HepG2 (cell line): ENCODE measurements around the gene GSK3B. TPM values are rescaled to one million over a fixed set of nuclear protein-coding genes. Genes with fewer than 3 reads are reported as not detected.

ENCODE experiments used
- CSRNP2 ChIP-seq: sonication (generic); formaldehyde crosslinking; conservative IDR thresholded peaks from 2 replicates; pipeline ENCODE4 v1.8.0; 2022; ENCODE audit warnings: low read depth, missing genetic modification reagents
- DNMT1 ChIP-seq: sonication (generic); formaldehyde crosslinking; IDR thresholded peaks from 2 replicates; pipeline ENCODE4 v1.5.1; 2020; ENCODE audit warnings: mild to moderate bottlenecking, missing genetic modification reagents
- EEA1 ChIP-seq: sonication (generic); formaldehyde crosslinking; IDR thresholded peaks from 2 replicates; pipeline ENCODE4 v1.5.1; 2020; ENCODE audit warnings: mild to moderate bottlenecking, missing genetic modification reagents, borderline replicate concordance
- FOXK2 ChIP-seq: fragments of 450-650 bp; IDR thresholded peaks from 2 replicates; pipeline ENCODE4 v1.6.1; 2016
- HINFP ChIP-seq: sonication (generic); formaldehyde crosslinking; IDR thresholded peaks from 2 replicates; pipeline ENCODE4 v1.4.0; 2020; ENCODE audit warnings: low read depth, mild to moderate bottlenecking, missing genetic modification reagents
- HNRNPH1 ChIP-seq: fragments of 200-400 bp; formaldehyde crosslinking; optimal IDR thresholded peaks from 2 replicates; pipeline ENCODE3; 2017; ENCODE audit warnings: mild to moderate bottlenecking, low read depth, low read length
- KAT8 ChIP-seq: IDR thresholded peaks from 2 replicates; pipeline ENCODE4 v1.6.1; 2016; ENCODE audit warnings: missing genetic modification reagents, missing compliant biosample characterization
- NR2C2 ChIP-seq: sonication (generic); formaldehyde crosslinking; IDR thresholded peaks from 2 replicates; pipeline ENCODE4 v1.4.0; 2020; ENCODE audit warnings: missing genetic modification reagents, mild to moderate bottlenecking, moderate library complexity, borderline replicate concordance
- YEATS4 ChIP-seq: sonication (generic); formaldehyde crosslinking; IDR thresholded peaks from 2 replicates; pipeline ENCODE4 v1.4.0; 2020; ENCODE audit warnings: missing genetic modification reagents, borderline replicate concordance
- ZBTB2 ChIP-seq: sonication (generic); formaldehyde crosslinking; IDR thresholded peaks from 2 replicates; pipeline ENCODE4 v1.8.0; 2022; ENCODE audit warnings: low read depth, missing genetic modification reagents
- ZC3H13 ChIP-seq: sonication (generic); formaldehyde crosslinking; IDR thresholded peaks from 2 replicates; pipeline ENCODE4 v1.8.1; 2023; ENCODE audit warnings: mild to moderate bottlenecking, missing genetic modification reagents, moderate library complexity
- ZNF709 ChIP-seq: sonication (generic); formaldehyde crosslinking; IDR thresholded peaks from 2 replicates; pipeline ENCODE4 v1.5.0; 2020; ENCODE audit warnings: mild to moderate bottlenecking, missing genetic modification reagents
- ZNF749 ChIP-seq: sonication (generic); formaldehyde crosslinking; IDR thresholded peaks from 2 replicates; pipeline ENCODE4 v1.8.0; 2022; ENCODE audit warnings: mild to moderate bottlenecking, missing genetic modification reagents, moderate library complexity, borderline replicate concordance
- ZNF784 ChIP-seq: sonication (generic); formaldehyde crosslinking; IDR thresholded peaks from 2 replicates; pipeline ENCODE4 v1.5.1; 2020; ENCODE audit warnings: missing genetic modification reagents, mild to moderate bottlenecking, borderline replicate concordance
- polyA plus RNA-seq, 8 experiments: library from polyadenylated mRNA; depleted of rRNA in 3 of 8; stranded (reverse) in 7 of 8; unstranded in 1 of 8; fragments of >200 nt; fragmentation: Illumina TruSeq in 4 of 8; extraction: Trizol in 4 of 8; gene quantifications; 2 replicates each; pipeline versions ENCODE4 v1.2.1 to v1.2.3, GENCODE V29; 2011 to 2016; ENCODE audit warnings: low read depth in 4 of 8, missing spikeins in 1 of 8, mixed read lengths in 1 of 8; ENCODE audit not compliant: insufficient read depth in 1 of 8
- total RNA-seq, 5 experiments: library from RNA; depleted of rRNA; stranded (reverse); fragments of >200 nt; fragmentation: Illumina TruSeq; extraction: Trizol; gene quantifications; 2 replicates each; pipeline ENCODE4 v1.2.3, GENCODE V29; 2016; ENCODE audit warnings: low read depth in 1 of 5
- TF ChIP-seq, protein P1 (sequence below): IDR thresholded peaks from 2 replicates; pipeline ENCODE4 v1.6.1; 2016; ENCODE audit warnings: low read depth, missing genetic modification reagents, missing compliant biosample characterization
- TF ChIP-seq, protein P2 (sequence below): sonication (generic); formaldehyde crosslinking; IDR thresholded peaks from 2 replicates; pipeline ENCODE4 v1.4.0; 2020; ENCODE audit warnings: missing genetic modification reagents

The GSK3B gene
- total and polyA plus RNA-seq, 2 of the 13 experiments (the other 11 are each of a cell fraction or from before 2014, with no cell fraction given): 22.3 to 30.1 TPM

- TF ChIP-seq ZBTB2 (peak; percentile 74; the same call in 1 of the 2 replicates), NR2C2 (CRISPR knock-in tag) (0 out of 2 replicates have a peak, but pooled peaks have one; percentile 8), CSRNP2 (CRISPR knock-in tag) (no peak), ZNF709 (CRISPR knock-in tag) (0 out of 2 replicates have a peak, but pooled peaks have one; percentile 20), ZC3H13 (CRISPR knock-in tag) (peak; percentile 69; the same call in 1 of the 2 replicates), FOXK2 (no peak), YEATS4 (CRISPR knock-in tag) (peak; percentile 70; the same call in 1 of the 2 replicates), HNRNPH1 (peak; percentile 98), ZNF749 (CRISPR knock-in tag) (peak; percentile 36; the same call in 1 of the 2 replicates), DNMT1 (CRISPR knock-in tag) (peak; percentile 26; the same call in 1 of the 2 replicates), HINFP (CRISPR knock-in tag) (no peak), ZNF784 (peak; percentile 74), KAT8 (CRISPR knock-in tag) (0 out of 2 replicates have a peak, but pooled peaks have one; percentile 22), EEA1 (CRISPR knock-in tag) (peak; percentile 77; the same call in 1 of the 2 replicates)
- TF ChIP-seq, protein P1, sequence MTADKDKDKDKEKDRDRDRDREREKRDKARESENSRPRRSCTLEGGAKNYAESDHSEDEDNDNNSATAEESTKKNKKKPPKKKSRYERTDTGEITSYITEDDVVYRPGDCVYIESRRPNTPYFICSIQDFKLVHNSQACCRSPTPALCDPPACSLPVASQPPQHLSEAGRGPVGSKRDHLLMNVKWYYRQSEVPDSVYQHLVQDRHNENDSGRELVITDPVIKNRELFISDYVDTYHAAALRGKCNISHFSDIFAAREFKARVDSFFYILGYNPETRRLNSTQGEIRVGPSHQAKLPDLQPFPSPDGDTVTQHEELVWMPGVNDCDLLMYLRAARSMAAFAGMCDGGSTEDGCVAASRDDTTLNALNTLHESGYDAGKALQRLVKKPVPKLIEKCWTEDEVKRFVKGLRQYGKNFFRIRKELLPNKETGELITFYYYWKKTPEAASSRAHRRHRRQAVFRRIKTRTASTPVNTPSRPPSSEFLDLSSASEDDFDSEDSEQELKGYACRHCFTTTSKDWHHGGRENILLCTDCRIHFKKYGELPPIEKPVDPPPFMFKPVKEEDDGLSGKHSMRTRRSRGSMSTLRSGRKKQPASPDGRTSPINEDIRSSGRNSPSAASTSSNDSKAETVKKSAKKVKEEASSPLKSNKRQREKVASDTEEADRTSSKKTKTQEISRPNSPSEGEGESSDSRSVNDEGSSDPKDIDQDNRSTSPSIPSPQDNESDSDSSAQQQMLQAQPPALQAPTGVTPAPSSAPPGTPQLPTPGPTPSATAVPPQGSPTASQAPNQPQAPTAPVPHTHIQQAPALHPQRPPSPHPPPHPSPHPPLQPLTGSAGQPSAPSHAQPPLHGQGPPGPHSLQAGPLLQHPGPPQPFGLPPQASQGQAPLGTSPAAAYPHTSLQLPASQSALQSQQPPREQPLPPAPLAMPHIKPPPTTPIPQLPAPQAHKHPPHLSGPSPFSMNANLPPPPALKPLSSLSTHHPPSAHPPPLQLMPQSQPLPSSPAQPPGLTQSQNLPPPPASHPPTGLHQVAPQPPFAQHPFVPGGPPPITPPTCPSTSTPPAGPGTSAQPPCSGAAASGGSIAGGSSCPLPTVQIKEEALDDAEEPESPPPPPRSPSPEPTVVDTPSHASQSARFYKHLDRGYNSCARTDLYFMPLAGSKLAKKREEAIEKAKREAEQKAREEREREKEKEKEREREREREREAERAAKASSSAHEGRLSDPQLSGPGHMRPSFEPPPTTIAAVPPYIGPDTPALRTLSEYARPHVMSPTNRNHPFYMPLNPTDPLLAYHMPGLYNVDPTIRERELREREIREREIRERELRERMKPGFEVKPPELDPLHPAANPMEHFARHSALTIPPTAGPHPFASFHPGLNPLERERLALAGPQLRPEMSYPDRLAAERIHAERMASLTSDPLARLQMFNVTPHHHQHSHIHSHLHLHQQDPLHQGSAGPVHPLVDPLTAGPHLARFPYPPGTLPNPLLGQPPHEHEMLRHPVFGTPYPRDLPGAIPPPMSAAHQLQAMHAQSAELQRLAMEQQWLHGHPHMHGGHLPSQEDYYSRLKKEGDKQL (CRISPR knock-in tag): no peak
- TF ChIP-seq, protein P2, sequence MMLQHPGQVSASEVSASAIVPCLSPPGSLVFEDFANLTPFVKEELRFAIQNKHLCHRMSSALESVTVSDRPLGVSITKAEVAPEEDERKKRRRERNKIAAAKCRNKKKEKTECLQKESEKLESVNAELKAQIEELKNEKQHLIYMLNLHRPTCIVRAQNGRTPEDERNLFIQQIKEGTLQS: peak; percentile 44; the same call in 1 of the 2 replicates
Measured at GRCh38 chr3:120093911-120094775, at the start of gene GSK3B (continued).
